DND-41 (cell line): ENCODE measurements around the gene MMP13.

Experiments used
- ATAC-seq: fragments of 200-7000 bp; cut with Tn5 transposase; 3 replicates; pipeline ENCODE4 v1.9.1; 2021; ENCODE audit warnings: low read depth; ENCODE audit not compliant: insufficient read depth
- DNase-seq: peaks from one replicate; pipeline ENCODE4 v3.0.0-alpha.2; 2020
- H2AFZ ChIP-seq: 2 replicates; pipeline ENCODE4 v1.6.0; 2012; ENCODE audit warnings: low read depth, low read length
- H3K27ac ChIP-seq: 2 replicates; pipeline ENCODE4 v1.5.1; 2012; ENCODE audit warnings: low read length, inconsistent platforms
- H3K27me3 ChIP-seq: fragments of 200-600 bp; sonication (generic); 2 replicates; pipeline ENCODE4 v1.6.0; 2012; ENCODE audit warnings: low read length, mild to moderate bottlenecking, inconsistent platforms; ENCODE audit not compliant: insufficient read depth, poor library complexity
- H3K36me3 ChIP-seq: 2 replicates; pipeline ENCODE4 v1.5.1; 2012; ENCODE audit warnings: low read length, inconsistent platforms; ENCODE audit not compliant: insufficient read depth
- H3K4me1 ChIP-seq: 2 replicates; pipeline ENCODE4 v1.5.1; 2012; ENCODE audit warnings: mild to moderate bottlenecking, low read length; ENCODE audit not compliant: insufficient read depth
- H3K4me2 ChIP-seq: 2 replicates; pipeline ENCODE4 v1.6.0; 2012; ENCODE audit warnings: mild to moderate bottlenecking, moderate library complexity, low read length, inconsistent platforms; ENCODE audit not compliant: insufficient read depth
- H3K4me3 ChIP-seq, 2 experiments: fragments of 200-600 bp in 1 of 2; shearing (Covaris generic) in 1 of 2; 2 replicates each; pipeline ENCODE4 v1.5.1; 2012 to 2016; ENCODE audit warnings: inconsistent platforms in 2 of 2, low read length in 2 of 2, mild to moderate bottlenecking in 2 of 2, low read depth in 1 of 2, moderate library complexity in 1 of 2
- H3K79me2 ChIP-seq: 2 replicates; pipeline ENCODE4 v1.6.0; 2012; ENCODE audit warnings: low read length, inconsistent platforms; ENCODE audit not compliant: insufficient read depth
- H3K9ac ChIP-seq: 2 replicates; pipeline ENCODE4 v1.6.0; 2012; ENCODE audit warnings: low read depth, mild to moderate bottlenecking, inconsistent platforms, low read length, moderate library complexity
- H3K9me3 ChIP-seq: 2 replicates; pipeline ENCODE4 v1.5.1; 2012; ENCODE audit warnings: low read length, moderate library complexity, mild to moderate bottlenecking, inconsistent platforms; ENCODE audit not compliant: insufficient read depth, severe bottlenecking
- H4K20me1 ChIP-seq: 2 replicates; pipeline ENCODE4 v1.6.0; 2012; ENCODE audit warnings: low read length; ENCODE audit not compliant: insufficient read depth
- CTCF ChIP-seq: IDR thresholded peaks from 2 replicates; pipeline ENCODE4 v1.5.1; 2012; ENCODE audit warnings: borderline replicate concordance, low read length, moderate library complexity, mild to moderate bottlenecking; ENCODE audit not compliant: poor library complexity, severe bottlenecking; ENCODE audit errors: extremely low read depth
- EZH2 ChIP-seq: IDR thresholded peaks from 3 replicates; pipeline ENCODE4 v1.6.1; 2012; ENCODE audit warnings: borderline replicate concordance, low read depth, mild to moderate bottlenecking, moderate library complexity, low read length, inconsistent platforms; ENCODE audit not compliant: severe bottlenecking

MMP13 gene

GRCh38 chr11:102926961-102927623, 28.4 kb downstream of the MMP13 start:
- no peak overlapping the region for H3K9ac ChIP-seq
- no peak overlapping the region for H3K4me2 ChIP-seq
- H3K4me3 ChIP-seq = no peak overlapping the region
- H3K36me3 ChIP-seq = no peaks in the 10 kb centered on the region
- H3K4me1 ChIP-seq = no peaks in the 10 kb centered on the region
- no peak overlapping the region for H2AFZ ChIP-seq
- ATAC-seq (no peak), DNase-seq (no peak)
- TF ChIP-seq EZH2 = no peak
- no peak for TF ChIP-seq CTCF
- no peaks in the 10 kb centered on the region for H3K79me2 ChIP-seq
- H3K27ac ChIP-seq = no peak overlapping the region
- H4K20me1 ChIP-seq = no peaks in the 10 kb centered on the region
- no peaks in the 10 kb centered on the region for H3K9me3 ChIP-seq
- peaks cover 5% of the 10 kb centered on the region for H3K27me3 ChIP-seq

- ATAC-seq (no peak), DNase-seq (no peak)
- H3K9ac ChIP-seq = no peak overlapping the region
- TF ChIP-seq EZH2 (no peak), CTCF (no peak)
- no peaks in the 10 kb centered on the region for H3K36me3 ChIP-seq
- no peak overlapping the region for H3K27ac ChIP-seq
- H4K20me1 ChIP-seq = no peaks in the 10 kb centered on the region
- no peak overlapping the region for H3K4me2 ChIP-seq
- no peaks in the 10 kb centered on the region for H3K79me2 ChIP-seq
- H2AFZ ChIP-seq = no peak overlapping the region
- no peaks in the 10 kb centered on the region for H3K9me3 ChIP-seq
- H3K27me3 ChIP-seq = peaks cover 5% of the 10 kb centered on the region
- no peak overlapping the region for H3K4me3 ChIP-seq
- no peaks in the 10 kb centered on the region for H3K4me1 ChIP-seq
Measured at GRCh38 chr11:102926517-102926916, 29.0 kb downstream of the MMP13 start.

GRCh38 chr11:102925988-102926387, 29.5 kb downstream of the MMP13 start:
- H3K9me3 ChIP-seq = no peaks in the 10 kb centered on the region
- ATAC-seq (no peak), DNase-seq (no peak)
- peaks cover 5% of the 10 kb centered on the region for H3K27me3 ChIP-seq
- no peaks in the 10 kb centered on the region for H4K20me1 ChIP-seq
- no peaks in the 10 kb centered on the region for H3K79me2 ChIP-seq
- H3K4me2 ChIP-seq = no peak overlapping the region
- H2AFZ ChIP-seq = no peak overlapping the region
- no peaks in the 10 kb centered on the region for H3K36me3 ChIP-seq
- H3K4me1 ChIP-seq = no peaks in the 10 kb centered on the region
- no peak for TF ChIP-seq CTCF
- TF ChIP-seq EZH2 = no peak
- no peak overlapping the region for H3K9ac ChIP-seq
- H3K27ac ChIP-seq = no peak overlapping the region
- no peak overlapping the region for H3K4me3 ChIP-seq
